A673 (cell line): Measurements from ENCODE around the gene SHCBP1.

Experiments
- EZH2 ChIP-seq: fragments of 200-600 bp; sonication (generic); IDR thresholded peaks from 2 replicates; pipeline ENCODE4 v1.6.1; 2017; ENCODE audit warnings: borderline replicate concordance, low read depth, mild to moderate bottlenecking, mixed read lengths, antibody characterized with exemption, low read length; ENCODE audit not compliant: poor library complexity, severe bottlenecking
- TF ChIP-seq, protein P1 (sequence below): fragments of 300-800, 200-600 bp; sonication (generic); conservative IDR thresholded peaks from 2 replicates; pipeline ENCODE4 v1.5.1; 2017; ENCODE audit warnings: low read depth, mild to moderate bottlenecking, antibody characterized with exemption, low read length, moderate library complexity, mixed read lengths

DNA sequence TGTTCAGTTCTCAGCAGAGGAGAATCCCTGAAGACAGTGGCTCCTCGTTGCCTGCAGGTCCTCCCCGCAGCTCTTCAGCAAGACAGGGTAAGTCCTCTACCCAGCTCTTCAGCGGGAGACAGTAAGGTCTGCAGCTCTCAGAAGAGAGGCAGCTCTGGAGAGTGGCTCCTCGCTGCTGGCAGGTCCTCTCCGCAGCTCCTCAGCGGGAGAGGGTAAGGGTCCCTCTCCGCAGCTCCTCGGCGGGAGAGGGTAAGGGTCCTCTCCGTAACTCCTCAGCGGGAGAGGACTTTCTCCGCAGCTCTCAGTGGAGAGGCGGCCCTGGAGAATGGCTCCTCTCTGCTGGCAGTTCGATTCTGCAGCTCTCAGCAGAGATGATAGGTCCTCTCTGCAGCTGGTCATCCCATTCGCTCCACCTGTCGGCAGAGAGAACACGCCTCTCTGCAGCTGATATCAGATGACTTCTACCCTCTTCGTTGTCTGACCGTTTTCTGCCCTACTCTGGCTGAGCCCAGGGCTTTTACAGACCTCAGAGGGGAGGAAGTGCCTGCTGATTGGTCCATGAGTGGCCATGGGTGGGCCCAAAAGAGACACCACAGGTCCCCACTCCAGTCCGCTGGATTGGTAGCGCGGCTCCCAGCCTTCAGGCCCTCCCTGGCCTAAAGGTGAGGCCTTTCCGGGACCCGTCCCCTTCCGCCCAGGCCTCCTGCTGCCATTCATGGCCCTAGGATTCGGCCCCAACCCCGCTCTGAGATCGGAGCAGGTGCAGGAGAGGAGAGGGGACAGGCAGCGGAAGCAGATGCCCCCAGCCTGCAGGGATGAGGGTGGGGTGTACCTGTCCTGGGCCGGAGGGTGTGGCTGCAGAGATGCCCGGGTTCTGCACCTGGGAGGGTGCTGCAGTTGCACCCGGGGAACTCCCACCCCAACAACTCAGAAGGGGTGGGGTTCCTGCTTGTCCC, 11.9 kb upstream of the SHCBP1 start:
- TF ChIP-seq, protein P1, sequence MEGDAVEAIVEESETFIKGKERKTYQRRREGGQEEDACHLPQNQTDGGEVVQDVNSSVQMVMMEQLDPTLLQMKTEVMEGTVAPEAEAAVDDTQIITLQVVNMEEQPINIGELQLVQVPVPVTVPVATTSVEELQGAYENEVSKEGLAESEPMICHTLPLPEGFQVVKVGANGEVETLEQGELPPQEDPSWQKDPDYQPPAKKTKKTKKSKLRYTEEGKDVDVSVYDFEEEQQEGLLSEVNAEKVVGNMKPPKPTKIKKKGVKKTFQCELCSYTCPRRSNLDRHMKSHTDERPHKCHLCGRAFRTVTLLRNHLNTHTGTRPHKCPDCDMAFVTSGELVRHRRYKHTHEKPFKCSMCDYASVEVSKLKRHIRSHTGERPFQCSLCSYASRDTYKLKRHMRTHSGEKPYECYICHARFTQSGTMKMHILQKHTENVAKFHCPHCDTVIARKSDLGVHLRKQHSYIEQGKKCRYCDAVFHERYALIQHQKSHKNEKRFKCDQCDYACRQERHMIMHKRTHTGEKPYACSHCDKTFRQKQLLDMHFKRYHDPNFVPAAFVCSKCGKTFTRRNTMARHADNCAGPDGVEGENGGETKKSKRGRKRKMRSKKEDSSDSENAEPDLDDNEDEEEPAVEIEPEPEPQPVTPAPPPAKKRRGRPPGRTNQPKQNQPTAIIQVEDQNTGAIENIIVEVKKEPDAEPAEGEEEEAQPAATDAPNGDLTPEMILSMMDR: no peak
- no peak for TF ChIP-seq EZH2
